GM19468 (cell line): Measurements from ENCODE around the gene CTSE.
"Not testable (repeated sequence)": the region's sequence is repeated elsewhere in the genome, so short reads cannot be mapped to it uniquely, and the experiment has no call there.

Experiments used
- ATAC-seq: cut with Tn5 transposase; IDR thresholded peaks from one replicate; pipeline ENCODE4 v1.9.1; 2021; ENCODE audit warnings: mild to moderate bottlenecking, moderate library complexity, moderate number of reproducible peaks; ENCODE audit not compliant: unreplicated experiment; ENCODE audit errors: extremely low read depth

The CTSE gene

DNA sequence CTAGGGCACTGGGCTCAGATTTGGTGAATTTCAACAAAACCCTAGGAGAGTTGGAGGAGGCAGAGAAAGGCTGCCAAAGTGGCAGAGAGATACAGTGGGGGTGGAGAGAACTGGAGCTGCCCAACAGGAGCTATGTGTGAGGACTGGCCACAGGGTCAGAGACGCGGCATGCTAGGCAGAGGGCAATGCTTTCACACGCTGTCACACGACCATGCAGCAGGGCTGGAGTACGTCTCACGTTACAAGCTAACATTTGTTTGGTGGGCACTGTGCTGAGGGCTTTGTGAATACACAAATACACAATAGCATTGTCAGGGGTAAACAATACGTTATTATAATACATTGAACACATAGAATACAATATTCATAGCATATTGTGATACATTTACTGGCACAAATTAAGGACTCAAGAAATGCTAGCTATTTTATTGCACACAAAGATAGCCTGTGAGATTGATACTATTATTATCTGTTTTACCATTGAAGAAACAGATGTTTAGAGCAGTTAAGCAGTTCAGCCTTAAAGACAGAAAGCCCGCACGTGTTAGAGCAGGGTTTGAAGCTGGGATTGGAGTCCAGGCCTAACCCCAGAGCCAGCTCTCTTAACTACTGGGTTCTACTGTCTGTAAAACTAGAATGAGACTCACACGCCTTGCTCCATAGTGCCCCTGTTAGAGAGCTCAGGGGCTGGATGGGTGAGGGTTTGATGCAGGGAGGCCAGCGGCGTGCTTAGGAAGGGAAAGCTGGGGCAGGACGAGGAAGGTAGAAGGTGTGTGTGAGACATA is 25.0 kb downstream of the CTSE start:
- no peak for ATAC-seq

DNA sequence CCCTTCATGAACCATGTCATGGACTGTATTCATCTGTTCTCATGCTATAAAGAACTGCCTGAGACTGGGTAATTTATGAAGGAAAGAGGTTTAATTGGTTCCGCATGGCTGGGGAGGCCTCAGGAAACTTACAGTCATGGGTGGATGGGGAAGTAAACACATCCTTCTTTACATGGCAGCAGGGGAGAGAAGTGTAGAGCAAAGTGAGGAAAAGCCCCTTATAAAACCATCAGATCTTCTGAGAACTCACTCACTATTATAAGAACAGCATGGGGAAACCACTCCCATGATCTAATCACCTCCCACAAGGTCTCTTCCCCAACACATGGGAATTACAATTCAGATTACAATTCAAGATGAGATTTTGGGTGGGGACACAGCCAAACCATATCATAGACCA is 27.1 kb downstream of the CTSE start:
- not testable (repeated sequence) for ATAC-seq

DNA sequence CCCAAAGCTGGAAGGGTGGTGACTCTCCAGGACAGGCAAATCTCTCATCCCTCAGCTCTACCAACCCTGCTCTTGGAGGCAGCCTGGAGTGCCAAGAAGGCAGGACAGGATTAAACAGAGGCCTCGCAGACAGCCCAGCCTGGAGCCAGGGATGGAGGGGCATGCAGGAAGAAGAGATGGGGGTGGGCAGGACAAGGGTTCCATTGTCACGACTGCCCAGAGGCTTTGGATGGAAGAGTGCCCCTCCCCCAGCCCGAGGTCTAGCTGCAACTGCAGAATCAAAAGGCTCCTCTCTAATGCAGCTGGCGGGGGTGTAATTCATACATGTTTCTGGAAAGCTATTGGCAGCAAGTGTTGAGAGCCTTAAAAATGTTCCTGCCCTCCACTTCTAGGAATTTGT is 29.3 kb downstream of the CTSE start:
- ATAC-seq = no peak

DNA sequence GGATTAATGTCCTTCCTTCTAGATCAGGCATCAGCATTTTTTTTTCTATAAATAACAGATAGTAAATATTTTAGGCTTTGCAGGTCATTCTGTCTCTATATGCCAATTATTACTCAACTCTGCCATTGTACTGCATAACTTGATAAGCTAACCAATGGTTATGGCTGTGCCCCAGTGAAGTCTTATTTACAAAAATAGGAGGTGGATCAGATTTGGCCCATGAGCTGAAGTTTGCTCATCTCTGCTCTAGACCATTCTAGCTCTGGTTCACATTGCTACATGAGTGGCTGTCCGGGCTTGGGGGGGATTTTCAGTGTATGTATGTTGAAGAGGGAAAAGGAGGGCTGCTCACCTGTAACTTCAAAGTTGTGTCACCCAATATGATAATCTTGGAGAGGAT is 30.6 kb downstream of the CTSE start:
- no peak for ATAC-seq

DNA sequence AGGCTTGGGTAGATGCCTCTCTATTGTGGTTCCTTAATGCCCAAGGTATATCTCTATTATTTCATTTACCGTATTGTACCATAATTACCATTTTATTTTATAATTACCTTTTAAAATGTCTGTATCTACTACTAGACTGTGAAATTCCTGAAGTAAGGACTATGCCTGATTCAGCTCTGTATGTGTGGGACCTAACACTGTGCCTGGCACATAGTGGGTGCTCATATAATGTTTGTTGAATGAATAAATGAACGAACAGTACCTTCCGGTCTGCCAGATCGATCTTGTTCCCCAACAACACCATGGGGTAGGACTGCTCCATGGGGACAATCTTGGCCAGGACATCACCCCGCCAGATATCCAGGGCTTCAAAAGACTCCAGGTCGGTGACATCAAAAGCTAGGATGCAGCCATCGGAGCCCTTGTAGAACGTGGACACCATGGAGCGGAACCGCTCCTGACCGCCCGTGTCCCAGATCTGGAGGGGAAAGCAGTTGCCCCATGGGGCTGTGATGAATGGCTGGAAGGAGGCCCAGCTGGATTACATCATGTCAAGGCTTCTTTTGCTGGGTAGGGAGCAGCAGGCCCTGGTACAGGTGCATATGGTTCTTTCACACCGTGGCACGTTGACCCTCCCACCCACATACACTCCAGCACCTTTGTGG is 31.3 kb downstream of the CTSE start:
- no peak for ATAC-seq

- ATAC-seq = no peak
These were observed 32.5 kb downstream of the CTSE start for GRCh38 chr1:205991237-205991636.

DNA sequence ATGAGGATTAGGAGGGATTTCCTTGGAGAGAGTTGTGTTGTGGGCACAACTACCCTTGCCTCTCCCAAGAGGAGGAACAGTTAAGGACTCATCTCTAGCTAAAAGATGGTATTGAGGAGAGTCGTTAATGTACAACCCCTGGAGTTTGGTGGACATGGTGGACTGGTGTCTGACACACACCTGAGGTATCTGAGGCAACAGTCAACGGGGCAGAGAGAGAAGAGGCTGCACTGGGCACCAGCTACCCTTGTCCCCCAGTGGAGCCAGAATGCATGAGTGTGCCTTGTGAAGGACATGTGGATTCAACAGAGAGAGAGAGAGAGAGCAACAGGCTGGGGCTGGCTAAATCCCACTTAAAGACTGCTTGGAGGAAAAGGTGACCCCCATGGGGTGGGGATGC is 33.5 kb downstream of the CTSE start:
- ATAC-seq = no peak

- ATAC-seq = no peak
These were observed 33.9 kb downstream of the CTSE start for GRCh38 chr1:205989786-205990185.

DNA sequence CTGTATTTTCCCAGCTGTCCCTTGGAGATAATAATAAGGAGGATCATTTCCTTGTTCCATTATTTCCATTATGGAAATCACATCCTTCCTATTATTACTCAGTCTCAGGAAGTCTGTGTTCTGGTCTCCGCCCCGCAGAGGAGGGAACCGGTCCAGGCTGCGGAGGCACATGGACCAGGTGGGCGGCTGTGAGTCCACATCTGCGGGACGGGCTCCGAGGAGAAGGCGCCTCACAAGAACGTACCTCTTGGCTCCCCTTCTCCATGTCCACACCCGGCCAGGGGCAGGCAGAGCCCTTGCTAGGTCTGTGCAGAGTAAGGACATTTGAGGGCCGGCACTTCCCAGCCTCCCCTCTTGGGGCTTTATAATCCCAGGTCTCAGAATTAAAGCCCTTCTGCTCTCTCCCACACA is 35.1 kb downstream of the CTSE start:
- ATAC-seq = no peak

GRCh38 chr1:205986861-205987260 is 36.8 kb downstream of the CTSE start:
- ATAC-seq = no peak

GRCh38 chr1:205986292-205986691 is 37.4 kb downstream of the CTSE start:
- no peak for ATAC-seq

DNA sequence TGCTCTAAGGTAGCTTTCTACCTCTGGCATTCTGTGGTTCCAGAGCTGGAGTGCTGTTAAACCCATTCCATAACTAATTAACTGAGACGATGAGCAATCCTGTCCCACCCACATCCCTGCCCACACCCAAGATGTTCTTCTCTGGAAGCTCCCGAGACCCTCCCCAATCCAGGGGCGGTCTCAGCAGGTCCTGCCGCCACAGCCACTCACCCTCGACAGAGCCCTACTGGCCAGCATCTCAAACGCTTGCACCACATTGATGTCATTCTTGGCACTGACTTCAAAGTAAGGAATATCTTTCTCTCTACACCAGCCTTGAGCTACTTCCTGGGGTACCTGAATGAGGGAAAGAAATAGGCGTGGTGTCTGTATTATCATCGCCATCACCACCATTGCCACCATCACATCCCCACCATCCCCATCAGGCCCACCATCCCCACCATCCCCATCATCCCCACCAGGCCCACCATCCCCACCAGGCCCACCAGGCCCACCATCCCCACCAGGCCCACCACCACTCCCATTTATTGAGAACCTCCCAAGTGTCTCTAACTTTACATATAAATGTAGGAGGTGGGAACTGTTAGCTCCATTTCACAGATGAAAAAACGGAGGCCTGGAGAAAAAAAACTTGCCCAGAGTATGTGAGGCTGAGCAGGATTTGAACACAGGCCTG is 38.2 kb downstream of the CTSE start:
- ATAC-seq = no peak

GRCh38 chr1:205983925-205984725 is 39.6 kb downstream of the CTSE start:
- ATAC-seq = no peak

DNA sequence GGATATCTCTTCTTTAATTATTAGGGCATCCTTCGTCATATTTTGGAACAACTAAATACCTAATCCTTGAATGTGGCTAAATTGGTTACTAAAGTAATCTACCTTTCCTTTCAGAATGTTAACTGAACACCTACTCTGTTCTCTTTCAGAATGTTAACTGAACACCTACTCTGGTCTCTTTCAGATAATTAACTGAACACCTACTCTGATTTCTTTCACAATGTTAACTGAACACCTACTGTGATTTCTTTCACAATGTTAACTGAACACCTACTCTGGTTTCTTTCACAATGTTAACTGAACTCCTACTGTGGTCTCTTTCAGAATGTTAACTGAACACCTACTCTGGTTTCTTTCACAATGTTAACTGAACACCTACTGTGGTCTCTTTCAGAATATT is 42.4 kb downstream of the CTSE start:
- no peak for ATAC-seq

DNA sequence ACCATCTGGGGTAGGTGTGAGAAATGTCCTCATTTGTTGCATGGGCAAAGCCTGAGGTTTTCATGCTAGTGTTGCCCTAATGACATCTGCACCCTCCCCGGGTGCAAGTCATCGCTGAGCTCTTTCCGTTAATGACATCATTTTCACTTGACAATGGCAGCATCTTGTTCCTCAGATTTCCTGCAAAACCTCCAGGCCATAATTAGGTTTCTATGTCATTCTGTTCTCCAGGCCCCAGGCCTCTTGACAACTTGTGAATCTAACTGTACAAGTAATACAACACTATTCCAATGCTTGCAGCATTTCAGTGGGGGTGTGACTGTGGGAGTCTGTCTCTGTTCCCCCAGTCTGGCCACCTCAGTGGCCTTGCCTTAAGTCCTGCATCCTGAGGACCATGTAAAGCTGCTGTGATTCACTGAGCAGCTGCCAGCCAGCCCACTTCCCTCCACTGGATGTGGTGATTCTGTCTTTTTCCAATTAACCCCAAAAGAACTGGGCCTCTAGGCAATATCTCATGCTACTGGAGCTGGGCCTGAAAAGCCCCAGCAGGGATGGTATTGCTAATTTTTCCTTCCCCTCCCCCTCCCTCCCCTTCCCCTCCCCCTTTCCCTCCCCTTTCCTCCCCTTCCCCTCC is 43.3 kb downstream of the CTSE start:
- ATAC-seq = no peak

GRCh38 chr1:205979301-205979700 is 44.4 kb downstream of the CTSE start:
- no peak for ATAC-seq

GRCh38 chr1:205978676-205979075 is 45.0 kb downstream of the CTSE start:
- no peak for ATAC-seq

DNA sequence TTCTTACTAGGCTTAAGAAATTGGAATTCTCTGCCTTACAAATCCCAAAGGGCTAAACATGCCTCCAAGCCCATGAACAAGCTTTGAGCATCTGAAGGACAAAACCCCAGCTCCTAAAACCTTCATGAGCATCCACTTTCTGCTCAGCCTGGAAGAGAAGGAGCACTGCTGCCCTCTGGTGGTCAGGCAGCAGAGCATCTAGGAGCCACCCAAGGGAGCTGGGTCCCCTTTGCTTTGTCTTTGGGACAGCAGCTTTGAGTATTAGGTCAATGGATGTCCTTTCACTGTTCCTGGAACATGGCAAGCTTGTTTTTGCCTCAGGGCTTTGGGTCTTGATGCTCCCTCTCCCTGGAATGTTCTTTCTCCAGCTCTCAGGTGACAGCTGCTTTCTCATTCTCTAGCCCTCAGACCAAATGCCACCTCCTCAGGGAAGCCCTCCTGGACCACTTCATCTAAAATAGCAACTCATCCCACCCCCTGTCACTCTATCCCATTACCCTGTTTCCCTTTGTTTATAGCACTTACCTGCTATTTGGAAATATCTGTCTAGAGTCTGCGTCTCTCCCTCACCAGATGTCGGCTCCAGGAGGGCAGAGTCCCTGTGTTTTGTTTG is 46.2 kb downstream of the CTSE start:
- peak; percentile 46 for ATAC-seq

GRCh38 chr1:205976708-205977401 is 46.8 kb downstream of the CTSE start:
- ATAC-seq = no peak
